Measurements from ENCODE around the gene RALGDS.

Gene RALGDS

GRCh38 chr9:133119103-133119845 is 1.8 kb downstream of the RALGDS start:
- DNase-seq (ENCODE audit: low read depth): no peak

DNA sequence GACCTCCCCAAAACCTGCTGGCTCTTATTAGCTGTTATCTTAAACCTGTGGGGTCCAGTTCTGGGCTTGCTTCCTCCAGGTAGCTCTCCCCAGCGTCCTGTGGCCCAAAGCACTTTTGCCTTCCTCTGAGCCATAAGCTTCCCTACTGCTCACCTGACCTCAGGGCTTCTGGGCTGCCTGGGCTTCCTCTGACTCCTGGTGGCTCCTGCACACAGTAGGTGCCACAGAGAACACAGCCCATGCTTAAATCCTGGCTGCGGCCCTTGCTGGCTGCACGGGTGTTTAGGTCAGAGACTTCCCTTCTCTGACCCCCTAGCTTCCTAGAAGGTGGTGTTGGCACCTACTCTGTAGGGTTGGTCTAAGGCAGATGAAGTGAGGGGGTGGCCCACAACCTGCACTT is 2.5 kb downstream of the RALGDS start:
- no peak for DNase-seq (ENCODE audit: low read depth)

- DNase-seq (ENCODE audit: low read depth): no peak
Observed at GRCh38 chr9:133118179-133118520, 2.9 kb downstream of the RALGDS start.

- no peak for DNase-seq (ENCODE audit: low read depth)
Observed at GRCh38 chr9:133117271-133118178, 3.5 kb downstream of the RALGDS start.

DNA sequence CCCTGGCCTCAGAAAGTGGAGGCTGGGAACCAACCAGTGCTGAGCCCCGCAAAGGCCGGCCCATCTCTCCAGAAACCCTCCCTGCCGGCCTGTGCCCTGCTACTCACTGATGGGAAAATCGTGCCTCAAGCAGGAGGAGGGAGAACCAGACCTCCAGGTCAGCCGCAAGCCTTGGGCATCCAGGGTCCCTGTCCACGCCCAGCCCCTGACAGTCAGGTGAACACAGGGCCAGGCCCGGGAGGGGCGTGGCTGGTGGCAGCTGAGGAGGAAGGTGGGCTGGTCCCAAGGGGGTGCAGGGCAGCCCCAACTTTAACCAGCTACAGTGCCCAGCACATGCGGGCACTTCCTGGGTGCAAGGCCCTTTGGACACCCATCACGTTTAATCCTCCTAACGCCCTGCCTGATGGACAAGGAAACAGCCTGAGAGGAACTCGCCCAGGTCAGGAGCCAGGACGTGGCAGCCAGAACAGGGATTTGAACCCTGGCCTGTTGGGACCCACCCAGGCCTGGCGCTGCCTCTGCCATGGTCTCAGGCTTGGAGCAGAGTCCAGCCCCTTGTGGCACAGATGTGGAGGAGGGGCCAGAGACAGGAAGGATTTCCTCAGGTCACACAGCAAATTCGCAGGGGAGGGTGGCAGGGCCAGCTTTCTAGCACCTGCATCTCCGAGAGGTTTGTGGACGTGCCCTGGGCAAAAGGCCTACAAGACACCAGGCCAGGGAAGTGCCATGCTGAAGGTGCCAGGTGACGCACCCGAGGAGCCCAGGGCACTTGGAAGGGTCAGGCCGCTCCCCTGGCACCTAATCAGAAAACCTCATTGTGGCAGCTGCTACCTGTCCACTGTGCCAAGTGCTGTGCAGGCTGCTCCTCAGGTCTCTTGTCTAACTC is 4.5 kb downstream of the RALGDS start:
- no peak for DNase-seq (ENCODE audit: low read depth)

DNA sequence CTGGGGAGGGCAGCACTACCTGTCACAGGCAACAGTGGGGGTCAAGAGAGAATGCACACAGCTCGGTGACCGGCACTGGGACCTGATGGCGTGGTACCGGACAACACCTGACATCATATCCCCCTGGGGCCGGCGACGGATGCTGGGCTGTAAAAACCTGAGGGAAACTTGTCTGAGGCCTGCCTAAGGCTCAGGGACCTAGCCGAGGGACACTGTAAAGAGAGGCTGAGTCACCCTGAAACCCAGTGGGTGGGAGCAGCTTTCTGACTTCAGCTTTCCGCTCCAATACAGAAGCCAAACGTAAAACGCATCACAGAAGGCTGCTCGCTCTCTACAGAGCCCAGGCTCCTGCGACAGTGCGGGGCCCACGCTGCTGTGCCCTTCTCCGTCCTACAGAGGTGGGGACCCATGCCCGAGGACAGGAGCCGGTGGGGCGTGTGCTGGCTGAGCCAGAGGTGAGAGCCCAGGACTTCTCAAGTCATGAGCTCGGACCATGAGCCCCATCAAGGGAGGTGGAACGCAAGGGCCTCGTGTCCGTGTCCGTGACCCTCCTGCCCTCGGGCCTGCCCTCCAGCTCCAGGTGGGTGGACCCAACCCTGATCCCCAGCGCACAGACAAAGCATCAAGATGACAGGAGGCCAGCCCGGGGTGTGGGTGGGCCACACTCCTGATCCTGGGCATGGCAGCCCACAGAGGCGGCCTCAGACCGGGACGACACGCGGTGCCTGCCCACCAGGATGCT is 5.3 kb downstream of the RALGDS start:
- DNase-seq (ENCODE audit: low read depth): no peak

- no peak for DNase-seq (ENCODE audit: low read depth)
Observed at GRCh38 chr9:133114886-133115603, 6.0 kb downstream of the RALGDS start.

- no peak for DNase-seq (ENCODE audit: low read depth)
Observed at GRCh38 chr9:133113949-133114885, 6.8 kb downstream of the RALGDS start.

GRCh38 chr9:133113163-133113948 is 7.7 kb downstream of the RALGDS start:
- DNase-seq (ENCODE audit: low read depth): no peak

GRCh38 chr9:133112663-133113026 is 8.4 kb downstream of the RALGDS start:
- DNase-seq (ENCODE audit: low read depth): no peak

GRCh38 chr9:133111808-133112662 is 9.0 kb downstream of the RALGDS start:
- no peak for DNase-seq (ENCODE audit: low read depth)

DNA sequence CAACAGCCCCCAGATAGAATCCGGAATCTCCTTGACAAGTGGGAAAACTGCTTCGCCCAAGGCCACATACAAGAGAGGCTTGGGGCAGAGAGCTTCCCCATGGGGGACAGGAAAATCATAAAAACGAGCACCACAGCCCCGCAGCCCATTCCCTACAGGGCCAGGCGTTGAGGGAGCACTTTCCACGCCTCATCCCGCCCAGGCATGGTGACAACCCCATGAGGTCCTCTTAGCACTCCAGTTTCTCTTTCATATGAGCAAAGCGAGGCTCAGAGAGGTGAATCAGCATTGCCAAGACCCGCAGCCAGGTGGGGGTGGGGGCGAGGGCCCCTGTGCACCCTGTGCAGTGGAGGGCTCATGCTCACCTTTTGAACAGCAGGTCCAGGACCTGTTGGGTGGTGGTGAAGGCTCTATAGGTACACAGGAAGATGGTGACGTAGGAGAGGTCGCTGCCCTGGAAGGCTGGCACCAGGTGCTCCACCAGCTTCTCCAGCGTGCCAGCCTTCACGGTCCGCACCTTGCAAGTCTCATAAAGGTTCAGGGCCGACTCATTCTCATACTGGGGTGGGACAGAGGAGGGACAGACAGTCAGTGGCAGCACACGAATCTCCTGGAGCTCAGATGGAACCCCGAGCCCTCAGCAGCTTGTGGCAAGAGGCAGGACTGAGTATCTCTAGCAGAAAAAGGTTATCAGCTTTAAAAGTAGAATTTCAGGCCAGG is 10.9 kb downstream of the RALGDS start:
- DNase-seq (ENCODE audit: low read depth): no peak

DNA sequence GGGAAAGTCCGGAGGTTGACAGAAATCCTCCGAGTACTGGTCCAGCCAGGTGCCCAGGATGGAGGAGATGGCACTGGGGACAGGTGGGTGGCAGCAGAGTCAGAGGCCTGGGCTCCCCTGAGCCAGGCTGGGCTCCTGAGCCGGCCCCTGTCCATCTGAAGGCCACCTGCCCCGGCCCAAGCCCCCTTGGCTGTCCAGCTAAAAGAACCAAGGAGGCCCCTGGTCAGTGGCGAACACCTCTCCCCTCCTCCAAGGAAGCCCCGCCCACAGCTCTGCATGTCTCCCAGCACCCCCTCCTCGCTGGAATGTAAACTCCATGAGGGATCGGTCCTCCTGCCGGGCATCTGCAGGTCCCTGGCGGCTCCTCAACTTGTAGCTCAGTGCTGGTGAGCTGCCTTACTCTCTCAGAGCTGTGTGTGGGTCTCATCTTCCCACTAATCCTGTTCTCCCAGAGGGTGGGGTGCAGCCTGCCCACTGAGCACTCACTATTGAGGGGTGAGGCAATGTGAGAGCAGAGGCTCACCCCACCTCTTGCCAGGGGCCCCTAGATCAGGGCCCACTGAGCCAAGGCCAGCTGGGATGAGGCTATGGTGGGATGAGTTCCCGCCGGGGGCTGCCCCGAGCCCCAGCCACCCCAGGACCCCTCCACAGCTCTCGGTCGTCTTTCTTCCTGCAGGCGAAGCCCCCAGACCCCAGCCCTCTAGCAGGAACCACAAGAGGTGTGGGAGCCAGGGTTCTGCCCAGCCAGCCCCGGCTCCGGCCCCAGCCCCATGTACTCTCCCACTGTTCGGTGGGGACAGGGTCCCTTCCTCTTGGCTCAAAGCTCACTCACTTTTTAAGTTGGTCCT is 12.0 kb downstream of the RALGDS start:
- no peak for DNase-seq (ENCODE audit: low read depth)

GRCh38 chr9:133107961-133108793 is 12.9 kb downstream of the RALGDS start:
- DNase-seq (ENCODE audit: low read depth): no peak

GRCh38 chr9:133107245-133107722 is 13.8 kb downstream of the RALGDS start:
- no peak for DNase-seq (ENCODE audit: low read depth)
